K562 (cell line): ENCODE measurements around the gene MAZ. TPM values are rescaled to one million over a fixed set of nuclear protein-coding genes. Genes with fewer than 3 reads are reported as not detected.
A peak's percentile ranks its signal among the peaks of the same experiment; 100 is the strongest.
"Not testable (repeated sequence)": the region's sequence is repeated elsewhere in the genome, so short reads cannot be mapped to it uniquely, and the experiment has no call there.

Experiments
- ATAC-seq: fragments of 200-7000 bp; cut with Tn5 transposase; 3 replicates; pipeline ENCODE4 v1.9.1; 2020; ENCODE audit warnings: moderate library complexity
- BruUV-seq: library from RNA; stranded (reverse); fragments of 400-500 nt; replicated peaks from 2 replicates; lab custom pipeline; 2021; lab: Mats Ljungman, UMichigan
- CTCF ChIA-PET: fragments of 300-600 bp; formaldehyde crosslinking; extraction: SDS; loops from one replicate; lab custom pipeline; 2021; ENCODE audit warnings: low intra/inter-chr PET ratio; lab: Yijun Ruan, JAX
- POLR2A ChIA-PET: fragments of 300-600, 350-650 bp; sonication (Branson Sonifier 250); formaldehyde crosslinking; extraction: SDS; loops from one replicate; lab custom pipeline; 2021; ENCODE audit warnings: antibody characterized with exemption, inconsistent platforms; lab: Yijun Ruan, JAX
- DNase-seq, 4 experiments: peaks; one replicate each; pipeline versions ENCODE4 v3.0.0 to v3.0.0-alpha.2; 2011 to 2018; ENCODE audit warnings: low spot score in 3 of 4, mixed read lengths in 3 of 4; ENCODE audit errors: extremely low read depth in 1 of 4
- FAIRE-seq: peaks from 2 replicates; lab custom pipeline; 2011; peaks lifted over from hg19 to GRCh38; lab: Jason Lieb, UNC
- H2AFZ ChIP-seq: 2 replicates; pipeline ENCODE4 v1.6.0; 2011; ENCODE audit warnings: low read depth, low read length, control low read depth, inconsistent platforms
- H3K27ac ChIP-seq: fragments of 200-600 bp; 3 replicates; pipeline ENCODE4 v1.8.0; 2011; ENCODE audit warnings: low read depth, mild to moderate bottlenecking, control low read depth, inconsistent platforms, low read length, moderate library complexity, mixed read lengths; ENCODE audit errors: extremely low read depth
- H3K27me3 ChIP-seq, 2 experiments: fragments of 300-600 bp in 1 of 2; 2 replicates in 1 of 2; 3 replicates in 1 of 2; pipeline versions ENCODE4 v1.6.0 to v1.8.0; 2011; ENCODE audit warnings: inconsistent platforms in 2 of 2, low read length in 2 of 2, mild to moderate bottlenecking in 1 of 2, mixed read lengths in 1 of 2, moderate library complexity in 1 of 2; ENCODE audit not compliant: control insufficient read depth in 2 of 2, insufficient read depth in 2 of 2
- H3K36me3 ChIP-seq: fragments of 300-600 bp; 3 replicates; pipeline ENCODE4 v1.8.0; 2011; ENCODE audit warnings: mild to moderate bottlenecking, low read length, inconsistent platforms; ENCODE audit not compliant: control insufficient read depth, insufficient read depth
- H3K4me1 ChIP-seq, 2 experiments: fragments of 200-600 bp in 1 of 2; replicated peaks in 1 of 2; 2 replicates in 1 of 2; 3 replicates in 1 of 2; pipeline versions ENCODE4 v1.5.1 to v1.8.0; 2011; ENCODE audit warnings: inconsistent platforms in 2 of 2, low read length in 2 of 2, mild to moderate bottlenecking in 1 of 2, mixed read lengths in 1 of 2, moderate library complexity in 1 of 2; ENCODE audit not compliant: control insufficient read depth in 2 of 2, insufficient read depth in 2 of 2
- H3K4me2 ChIP-seq: 2 replicates; pipeline ENCODE4 v1.6.1; 2011; ENCODE audit warnings: low read length, control low read depth, inconsistent platforms, mixed read lengths; ENCODE audit not compliant: insufficient read depth
- H3K4me3 ChIP-seq: fragments of 200-600 bp; sonication (generic), shearing (Covaris generic); 2 replicates; pipeline ENCODE4 v1.5.1; 2016; ENCODE audit warnings: control low read depth, inconsistent platforms
- H3K79me2 ChIP-seq: fragments of 200-600 bp; 3 replicates; pipeline ENCODE4 v1.8.0; 2011; ENCODE audit warnings: low read length, inconsistent platforms; ENCODE audit not compliant: control insufficient read depth, insufficient read depth
- H3K9ac ChIP-seq, 2 experiments: 2 replicates each; pipeline versions ENCODE4 v1.6.0 to v1.6.1; 2011; ENCODE audit warnings: low read depth in 2 of 2, low read length in 2 of 2, control low read depth in 1 of 2, inconsistent platforms in 1 of 2, mild to moderate bottlenecking in 1 of 2, mixed read lengths in 1 of 2; ENCODE audit not compliant: insufficient read depth in 1 of 2
- H3K9me1 ChIP-seq: one replicate; pipeline ENCODE4 v1.6.0; 2011; ENCODE audit warnings: inconsistent platforms, mild to moderate bottlenecking, low read length, moderate library complexity; ENCODE audit not compliant: control insufficient read depth, insufficient read depth
- H3K9me3 ChIP-seq: replicated peaks from 2 replicates; pipeline ENCODE4 v1.5.1; 2011; ENCODE audit warnings: low read depth, low read length, inconsistent platforms; ENCODE audit not compliant: control insufficient read depth, insufficient read depth
- H4K20me1 ChIP-seq: replicated peaks from 2 replicates; pipeline ENCODE4 v1.6.1; 2011; ENCODE audit warnings: low read length, inconsistent platforms, mixed read lengths; ENCODE audit not compliant: control insufficient read depth, insufficient read depth
- MCM7 ChIP-seq, 2 experiments: fragments of 450-650 bp; IDR thresholded peaks; 2 replicates each; pipeline ENCODE4 v1.6.1; 2016 to 2018
- NFE2 ChIP-seq: IDR thresholded peaks from 2 replicates; pipeline ENCODE4 v1.6.1; 2014; ENCODE audit warnings: antibody characterized with exemption, low read depth
- SP2 ChIP-seq: IDR thresholded peaks from 2 replicates; pipeline ENCODE4 v1.6.1; 2011; ENCODE audit warnings: mild to moderate bottlenecking, low read depth, low read length, moderate library complexity; ENCODE audit not compliant: poor library complexity, severe bottlenecking; ENCODE audit errors: extremely low read depth
- U2AF2 ChIP-seq: fragments of 200-400 bp; formaldehyde crosslinking; optimal IDR thresholded peaks from 2 replicates; pipeline ENCODE3; 2017; ENCODE audit warnings: low read depth, mild to moderate bottlenecking, low read length
- ZNF165 ChIP-seq: fragments of 250-450 bp; sonication (Bioruptor Pico); IDR thresholded peaks from 2 replicates; pipeline ENCODE4 v1.4.0; 2020; ENCODE audit warnings: borderline replicate concordance
- ZNF197 ChIP-seq: fragments of 200-800 bp; sonication (Bioruptor generic); IDR thresholded peaks from 2 replicates; pipeline ENCODE4 v1.6.1; 2016; ENCODE audit warnings: low read depth, missing genetic modification characterization, missing compliant biosample characterization
- WGBS: fragments of 100-300 bp; shearing (Covaris generic); methylation state at CpG from one replicate; pipeline ENCODE4 v1.1.6; 2016; ENCODE audit warnings: low coverage, mixed read lengths; ENCODE audit not compliant: insufficient coverage; ENCODE audit errors: missing lambda C conversion rate; 5-methylcytosine and 5-hydroxymethylcytosine counted together
- in situ Hi-C: fragments of 300-500 bp; cut with MboI; formaldehyde crosslinking; loops from 4 replicates; pipeline ENCODE4 v1.15.0; 2018; ENCODE audit warnings: inconsistent platforms, mixed read lengths
- intact Hi-C: fragments of 100-400 bp; cut with micrococcal nuclease; formaldehyde crosslinking; loops from 2 replicates; pipeline ENCODE4 v1.14.2; 2022
- polyA plus RNA-seq, 8 experiments: library from polyadenylated mRNA; depleted of rRNA in 4 of 8; stranded (reverse) in 5 of 8; unstranded in 3 of 8; fragments of >200 nt; fragmentation: Nextera tagmentation in 2 of 8; fragmentation: Illumina TruSeq in 1 of 8; extraction: Ambion mirVana in 2 of 8; extraction: Trizol in 1 of 8; gene quantifications; 2 replicates each; pipeline versions ENCODE4 v1.2.1 to v1.2.3, GENCODE V29; 2011 to 2014; ENCODE audit warnings: inconsistent platforms in 1 of 8, missing spikeins in 1 of 8
- total RNA-seq, 7 experiments: library from RNA; depleted of rRNA in 6 of 7; stranded (reverse); fragments of >200 nt in 6 of 7; fragmentation: Illumina TruSeq in 2 of 7; extraction: Trizol in 2 of 7; gene quantifications; 2 replicates each; pipeline versions ENCODE4 v1.2.1 to v1.2.3, GENCODE V29; 2011 to 2021; ENCODE audit warnings: low replicate concordance in 1 of 7

Gene MAZ
- total and polyA plus RNA-seq, 9 of the 15 experiments (the other 6 are each of a cell fraction or from before 2014, with no cell fraction given) = 45.4 to 532 (median 250) TPM

DNA sequence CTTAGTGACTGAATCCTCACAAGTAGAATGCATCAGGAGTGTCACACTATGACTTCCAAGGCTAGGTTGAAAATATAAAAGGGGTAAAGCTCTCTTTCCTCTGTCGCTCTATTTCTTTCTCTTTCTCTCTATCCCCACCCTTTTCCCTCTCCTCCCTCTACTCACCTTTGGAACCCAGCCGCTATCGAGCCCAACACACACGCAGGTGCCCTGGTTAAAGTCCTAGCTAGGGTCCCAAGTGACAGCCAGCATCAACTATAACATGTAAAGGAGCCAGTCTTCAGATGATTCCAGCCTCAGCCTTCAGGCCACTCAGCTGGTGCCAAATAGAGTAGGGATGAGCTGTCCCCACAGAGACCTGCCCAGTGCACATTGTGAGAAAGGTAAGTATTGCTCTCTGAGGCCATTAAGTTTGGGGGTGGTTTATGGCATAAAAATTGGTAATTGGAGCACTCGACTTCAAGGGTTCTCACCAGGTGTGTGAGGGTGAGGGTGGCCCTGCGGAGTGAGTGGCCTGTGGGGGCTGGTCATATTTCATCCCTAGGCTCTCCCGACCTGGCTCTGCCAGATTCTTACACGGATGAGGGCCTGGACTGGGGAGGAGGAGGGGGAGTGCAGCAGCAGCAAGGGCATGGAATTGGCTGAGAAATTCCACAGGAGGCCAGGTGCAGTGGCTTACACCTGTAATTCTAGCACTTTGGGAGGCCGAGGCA, 45.6 kb upstream of the MAZ start (continued):
- TF ChIP-seq ZNF197 (CRISPR knock-in tag) (no peak), MCM7 (IDR thresholded peaks at IDR 0.05) (no peak), ZNF165 (CRISPR knock-in tag) (no peak), U2AF2 (no peak), NFE2 (no peak), SP2 (no peak)

DNA sequence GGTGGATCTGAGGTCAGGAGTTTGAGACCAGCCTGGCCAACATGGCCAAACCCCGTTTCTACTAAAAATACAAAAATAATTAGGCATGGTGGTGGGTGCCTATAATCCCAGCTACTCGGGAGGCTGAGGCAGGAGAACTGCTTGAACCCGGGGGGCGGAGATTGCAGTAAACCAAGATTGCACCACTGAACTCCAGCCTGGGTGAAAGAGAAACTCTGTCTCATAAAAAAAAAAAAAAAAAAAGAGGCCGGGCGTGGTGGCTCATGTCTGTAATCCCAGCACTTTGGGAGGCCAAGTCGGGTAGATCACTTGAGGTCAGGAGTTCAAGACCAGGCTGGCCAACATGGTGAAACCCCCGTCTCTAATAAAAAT, 45.1 kb upstream of the MAZ start:
- POLR2A ChIA-PET = interaction anchor here (1.4 kb wide), 1 partner anchor 29 kb away, joined by 3 read pairs; the partner anchor contains the start of gene KIF22
- BruUV-seq, H3K27me3 ChIP-seq, CTCF ChIA-PET, H3K9ac ChIP-seq, H3K4me3 ChIP-seq, H4K20me1 ChIP-seq, H3K79me2 ChIP-seq, H3K9me1 ChIP-seq, H3K36me3 ChIP-seq, H3K27ac ChIP-seq, ATAC-seq, DNase-seq, FAIRE-seq, in situ Hi-C loops, H3K9me3 ChIP-seq, H3K4me2 ChIP-seq, intact Hi-C loops: not testable (repeated sequence)
- peaks cover 6 to 11% of the 10 kb centered on the region in 2 experiments for H3K4me1 ChIP-seq
- WGBS = 21% methylated on average over 2 of the region's 8 CpGs
- peak overlapping the region; percentile 59; the same call in 1 of the 2 replicates for H2AFZ ChIP-seq
